ENCODE results near the gene KDELR1. TPM values are rescaled to one million over a fixed set of nuclear protein-coding genes. Genes with fewer than 3 reads are reported as not detected.

Gene KDELR1
- total and polyA plus RNA-seq, 2 donors from 2014 or later, result 169 to 204 TPM

DNA sequence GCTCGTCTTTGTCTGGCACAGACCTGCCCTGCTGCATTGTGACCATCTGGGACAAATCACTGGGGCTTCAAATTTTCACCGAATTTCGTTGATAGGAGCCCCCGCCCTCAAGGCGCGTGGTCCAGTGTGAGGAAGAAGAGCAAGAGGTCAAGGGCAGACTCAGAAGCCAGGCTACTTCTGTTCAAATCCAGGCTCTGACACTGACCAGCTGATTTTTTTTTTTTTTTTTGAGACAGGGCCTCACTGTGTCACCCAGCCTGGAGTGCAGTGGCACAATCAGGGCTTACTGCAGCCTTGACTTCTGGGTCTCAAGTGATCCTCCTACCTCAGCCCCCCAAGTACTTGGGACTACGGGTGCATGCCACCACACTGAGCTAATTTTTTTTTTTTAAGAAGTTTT lies 20.0 kb downstream of the KDELR1 start:
- DNase-seq (no peak), FAIRE-seq (no peak)
- no peak for TF ChIP-seq CTCF (IDR thresholded peaks at IDR 0.05; ENCODE audit: borderline replicate concordance, extremely low read depth, insufficient read depth)
- H3K36me3 ChIP-seq (ENCODE audit: control insufficient read depth in 2 of 3, insufficient read depth in 3 of 3, low read length in 3 of 3), result no peaks in the 10 kb centered on the region
- H3K4me3 ChIP-seq (ENCODE audit: low read length in 3 of 3), result no peak overlapping the region
- no peaks in the 10 kb centered on the region for H3K27me3 ChIP-seq (ENCODE audit: control insufficient read depth, insufficient read depth, low read length)
- no peak overlapping the region for H3K9ac ChIP-seq (ENCODE audit: low read length in 3 of 3)
- H3K27ac ChIP-seq (ENCODE audit: low read depth in 2 of 2, low read length in 2 of 2), result no peak overlapping the region
- intact Hi-C loops (cut with DNase I), result no loop called here
- peaks cover 0 to 5% (median 5%) of the 10 kb centered on the region in 3 donors for H3K4me1 ChIP-seq (ENCODE audit: control insufficient read depth in 2 of 3, insufficient read depth in 2 of 3, low read depth in 1 of 3, low read length in 3 of 3)
- H3K9me3 ChIP-seq (ENCODE audit: control insufficient read depth in 2 of 3, insufficient read depth in 1 of 3, low read length in 3 of 3), result no peaks in the 10 kb centered on the region

DNA sequence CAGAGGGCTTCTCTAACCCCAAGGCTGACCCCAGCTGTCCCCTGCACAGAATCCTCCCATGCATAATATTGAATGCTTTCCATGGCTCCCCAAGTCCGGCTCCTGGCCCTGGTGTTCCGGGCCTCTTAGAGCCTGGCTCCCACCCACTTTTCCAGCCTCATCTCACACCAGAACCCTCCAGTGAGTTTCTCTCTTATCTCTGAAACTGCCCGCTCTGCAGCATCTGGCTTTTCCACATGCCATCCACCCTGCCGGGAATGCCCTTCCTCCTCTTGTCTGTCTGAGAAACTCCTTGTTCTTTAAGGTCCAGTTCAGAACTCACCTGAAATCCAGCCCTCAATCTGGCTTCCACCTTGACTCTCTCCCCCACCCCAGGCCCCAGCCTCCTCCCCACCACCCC lies 20.4 kb downstream of the KDELR1 start:
- no peak for TF ChIP-seq CTCF (IDR thresholded peaks at IDR 0.05; ENCODE audit: borderline replicate concordance, extremely low read depth, insufficient read depth)
- H3K9me3 ChIP-seq (ENCODE audit: control insufficient read depth in 2 of 3, insufficient read depth in 1 of 3, low read length in 3 of 3), result no peaks in the 10 kb centered on the region
- no peak overlapping the region for H3K4me3 ChIP-seq (ENCODE audit: low read length in 3 of 3)
- no peak for DNase-seq
- no peak overlapping the region for H3K27ac ChIP-seq (ENCODE audit: low read depth in 2 of 2, low read length in 2 of 2)
- FAIRE-seq, result no peak
- no peak overlapping the region for H3K9ac ChIP-seq (ENCODE audit: low read length in 3 of 3)
- intact Hi-C loops (cut with DNase I), result no loop called here
- H3K36me3 ChIP-seq (ENCODE audit: control insufficient read depth in 2 of 3, insufficient read depth in 3 of 3, low read length in 3 of 3), result no peaks in the 10 kb centered on the region
- no peaks in the 10 kb centered on the region for H3K27me3 ChIP-seq (ENCODE audit: control insufficient read depth, insufficient read depth, low read length)
- peaks cover 0 to 5% (median 5%) of the 10 kb centered on the region in 3 donors for H3K4me1 ChIP-seq (ENCODE audit: control insufficient read depth in 2 of 3, insufficient read depth in 2 of 3, low read depth in 1 of 3, low read length in 3 of 3)

DNA sequence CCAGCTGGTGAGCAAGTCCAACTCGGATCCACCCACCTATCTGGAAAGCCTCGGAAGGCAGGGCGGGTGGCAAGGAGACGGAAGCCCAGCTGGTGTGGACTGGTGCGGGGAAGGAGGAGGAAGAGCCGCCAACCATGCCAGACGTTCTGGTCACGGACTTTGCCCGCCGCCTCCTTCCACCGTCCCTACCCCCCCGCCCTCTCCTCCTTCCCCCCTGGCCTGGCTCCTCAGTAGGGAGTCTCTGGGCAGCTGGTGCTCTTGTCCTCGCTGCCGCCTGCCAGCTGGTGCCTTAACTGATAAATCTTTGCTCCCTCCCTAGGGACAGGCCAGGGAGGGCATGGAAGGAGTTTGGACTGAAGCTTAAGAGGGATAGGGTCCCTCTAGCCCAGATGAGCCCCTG lies 22.4 kb downstream of the KDELR1 start:
- FAIRE-seq (no peak), DNase-seq (peak in 4 of 5 donors; percentile 71 to 88 (median 80))
- H3K4me1 ChIP-seq (ENCODE audit: control insufficient read depth in 2 of 3, insufficient read depth in 2 of 3, low read depth in 1 of 3, low read length in 3 of 3), result peaks cover 0 to 8% (median 5%) of the 10 kb centered on the region in 3 donors
- no peak overlapping the region for H3K4me3 ChIP-seq (ENCODE audit: low read length in 3 of 3)
- no peaks in the 10 kb centered on the region for H3K27me3 ChIP-seq (ENCODE audit: control insufficient read depth, insufficient read depth, low read length)
- no peaks in the 10 kb centered on the region for H3K9me3 ChIP-seq (ENCODE audit: control insufficient read depth in 2 of 3, insufficient read depth in 1 of 3, low read length in 3 of 3)
- intact Hi-C loops (cut with DNase I), result no loop called here
- H3K27ac ChIP-seq (ENCODE audit: low read depth in 2 of 2, low read length in 2 of 2), result peak overlapping the region in 1 of 2 donors; percentile 49
- H3K9ac ChIP-seq (ENCODE audit: low read length in 3 of 3), result no peak overlapping the region
- H3K36me3 ChIP-seq (ENCODE audit: control insufficient read depth in 2 of 3, insufficient read depth in 3 of 3, low read length in 3 of 3), result no peaks in the 10 kb centered on the region
- no peak for TF ChIP-seq CTCF (IDR thresholded peaks at IDR 0.05; ENCODE audit: borderline replicate concordance, extremely low read depth, insufficient read depth)

- intact Hi-C loops (cut with DNase I), result no loop called here
- no peak overlapping the region for H3K4me3 ChIP-seq (ENCODE audit: low read length in 3 of 3)
- no peak overlapping the region for H3K9ac ChIP-seq (ENCODE audit: low read length in 3 of 3)
- H3K9me3 ChIP-seq (ENCODE audit: control insufficient read depth in 2 of 3, insufficient read depth in 1 of 3, low read length in 3 of 3), result no peaks in the 10 kb centered on the region
- H3K4me1 ChIP-seq (ENCODE audit: control insufficient read depth in 2 of 3, insufficient read depth in 2 of 3, low read depth in 1 of 3, low read length in 3 of 3), result peaks cover 0 to 12% (median 5%) of the 10 kb centered on the region in 3 donors
- no peak for DNase-seq
- H3K27ac ChIP-seq (ENCODE audit: low read depth in 2 of 2, low read length in 2 of 2), result no peak overlapping the region
- FAIRE-seq, result no peak
- no peak for TF ChIP-seq CTCF (IDR thresholded peaks at IDR 0.05; ENCODE audit: borderline replicate concordance, extremely low read depth, insufficient read depth)
- no peaks in the 10 kb centered on the region for H3K36me3 ChIP-seq (ENCODE audit: control insufficient read depth in 2 of 3, insufficient read depth in 3 of 3, low read length in 3 of 3)
- H3K27me3 ChIP-seq (ENCODE audit: control insufficient read depth, insufficient read depth, low read length), result no peaks in the 10 kb centered on the region
Measured at GRCh38 chr19:48367855-48368254, 23.5 kb downstream of the KDELR1 start.

Measured in kidney (tissue), 14 donors.